Nephron progenitor cell (in vitro differentiated cells): ENCODE data around the gene NBAS.

Experiments
- DNase-seq: peaks from one replicate; pipeline ENCODE4 v3.0.0; 2021
- H3K27ac Mint-ChIP-seq: 2 replicates; pipeline ENCODE4 v1.8.0; 2021; ENCODE audit warnings: mild to moderate bottlenecking, moderate library complexity, mixed read lengths
- H3K27me3 Mint-ChIP-seq: 2 replicates; pipeline ENCODE4 v1.8.0; 2021; ENCODE audit warnings: mild to moderate bottlenecking, low read depth, mixed read lengths; ENCODE audit not compliant: poor library complexity
- H3K36me3 Mint-ChIP-seq: 2 replicates; pipeline ENCODE4 v1.8.0; 2021; ENCODE audit warnings: low read depth, mixed read lengths
- H3K4me1 Mint-ChIP-seq: 2 replicates; pipeline ENCODE4 v1.8.0; 2021; ENCODE audit warnings: mixed read lengths
- H3K4me3 Mint-ChIP-seq: 2 replicates; pipeline ENCODE4 v1.8.0; 2021; ENCODE audit warnings: mild to moderate bottlenecking, moderate library complexity, mixed read lengths
- H3K9me3 Mint-ChIP-seq: 2 replicates; pipeline ENCODE4 v1.8.0; 2021; ENCODE audit warnings: mild to moderate bottlenecking, moderate library complexity, mixed read lengths
- TF ChIP-seq, protein P1 (sequence below): fragments of 200-600 bp; sonication (generic); IDR thresholded peaks from 2 replicates; pipeline ENCODE4 v1.5.0; 2021; ENCODE audit warnings: antibody characterized with exemption

NBAS gene

DNA sequence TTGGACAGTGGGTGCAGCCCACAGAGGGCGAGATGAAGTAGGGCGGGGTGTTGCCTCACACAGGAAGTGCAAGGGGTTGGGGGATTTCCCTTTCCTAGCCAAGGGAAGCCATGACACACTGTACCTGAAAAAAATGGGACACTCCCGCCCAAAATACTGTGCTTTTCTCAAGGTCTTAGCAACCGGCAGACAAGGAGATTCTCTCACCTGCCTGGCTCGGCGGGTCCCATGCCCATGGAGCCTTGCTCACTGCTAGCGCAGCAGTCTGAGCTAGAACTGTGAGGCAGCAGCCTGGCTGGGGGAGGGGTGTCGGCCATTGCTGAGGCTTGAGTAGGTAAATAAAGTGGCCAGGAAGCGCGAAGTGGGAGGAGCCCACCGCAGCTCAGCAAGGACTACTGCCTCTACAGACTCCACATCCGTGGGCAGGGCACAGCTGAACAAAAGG lies 244.7 kb downstream of the NBAS start:
- Mint-ChIP-seq H3K36me3 (peaks cover 88% of the 10 kb centered on the region), H3K4me3 (no peak overlapping the region), H3K4me1 (peaks cover 17% of the 10 kb centered on the region), H3K9me3 (peaks cover 47% of the 10 kb centered on the region), H3K27ac (peak overlapping the region; percentile 80), H3K27me3 (peaks cover 3% of the 10 kb centered on the region)
- TF ChIP-seq, protein P1, sequence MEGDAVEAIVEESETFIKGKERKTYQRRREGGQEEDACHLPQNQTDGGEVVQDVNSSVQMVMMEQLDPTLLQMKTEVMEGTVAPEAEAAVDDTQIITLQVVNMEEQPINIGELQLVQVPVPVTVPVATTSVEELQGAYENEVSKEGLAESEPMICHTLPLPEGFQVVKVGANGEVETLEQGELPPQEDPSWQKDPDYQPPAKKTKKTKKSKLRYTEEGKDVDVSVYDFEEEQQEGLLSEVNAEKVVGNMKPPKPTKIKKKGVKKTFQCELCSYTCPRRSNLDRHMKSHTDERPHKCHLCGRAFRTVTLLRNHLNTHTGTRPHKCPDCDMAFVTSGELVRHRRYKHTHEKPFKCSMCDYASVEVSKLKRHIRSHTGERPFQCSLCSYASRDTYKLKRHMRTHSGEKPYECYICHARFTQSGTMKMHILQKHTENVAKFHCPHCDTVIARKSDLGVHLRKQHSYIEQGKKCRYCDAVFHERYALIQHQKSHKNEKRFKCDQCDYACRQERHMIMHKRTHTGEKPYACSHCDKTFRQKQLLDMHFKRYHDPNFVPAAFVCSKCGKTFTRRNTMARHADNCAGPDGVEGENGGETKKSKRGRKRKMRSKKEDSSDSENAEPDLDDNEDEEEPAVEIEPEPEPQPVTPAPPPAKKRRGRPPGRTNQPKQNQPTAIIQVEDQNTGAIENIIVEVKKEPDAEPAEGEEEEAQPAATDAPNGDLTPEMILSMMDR = no peak
- peak; percentile 4 for DNase-seq

DNA sequence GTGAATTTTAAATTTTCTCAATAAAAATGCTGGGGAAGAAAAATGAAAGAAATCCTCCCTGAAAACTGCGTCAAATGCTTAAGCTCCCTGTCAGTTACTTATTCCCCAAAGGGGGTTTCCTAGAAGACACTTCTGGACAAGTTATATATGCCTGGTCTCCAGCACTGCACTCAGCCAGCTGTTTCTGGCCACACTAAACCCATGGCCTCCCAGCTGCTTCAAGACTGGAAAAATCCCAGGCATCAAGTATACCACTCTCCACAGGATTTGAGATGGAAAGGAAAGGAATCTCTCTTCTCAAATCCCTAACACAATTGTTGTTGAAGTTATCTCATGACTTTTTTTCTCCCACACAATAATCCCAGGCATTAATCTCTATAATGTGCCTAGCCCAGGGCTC lies 245.7 kb downstream of the NBAS start:
- peaks cover 88% of the 10 kb centered on the region for H3K36me3 Mint-ChIP-seq
- H3K4me1 Mint-ChIP-seq = peaks cover 22% of the 10 kb centered on the region
- no peak overlapping the region for H3K4me3 Mint-ChIP-seq
- peaks cover 3% of the 10 kb centered on the region for H3K27me3 Mint-ChIP-seq
- TF ChIP-seq, protein P1 = no peak
- H3K9me3 Mint-ChIP-seq = peaks cover 37% of the 10 kb centered on the region
- DNase-seq = no peak
- H3K27ac Mint-ChIP-seq = no peak overlapping the region

DNA sequence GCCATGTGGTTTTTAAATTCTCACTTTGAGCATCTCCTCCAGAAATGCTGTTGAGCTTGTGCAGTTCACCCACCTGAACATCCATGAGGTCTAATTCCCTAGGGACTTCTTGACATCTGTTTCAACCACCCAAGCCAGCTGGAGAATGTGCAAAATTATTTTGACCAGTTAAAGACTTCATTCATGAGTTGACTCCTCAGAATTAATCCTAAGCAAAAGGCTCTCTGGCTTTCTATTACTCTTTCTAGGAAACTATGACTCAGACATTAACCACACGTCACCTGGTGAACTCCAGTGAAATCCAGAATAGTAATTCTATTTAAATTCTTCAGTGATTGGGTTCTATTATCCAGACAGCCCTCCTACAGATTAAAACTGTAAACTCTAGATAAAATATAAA lies 247.5 kb downstream of the NBAS start:
- Mint-ChIP-seq H3K9me3 (peaks cover 19% of the 10 kb centered on the region), H3K36me3 (peaks cover 71% of the 10 kb centered on the region), H3K4me3 (no peak overlapping the region), H3K4me1 (peaks cover 27% of the 10 kb centered on the region), H3K27me3 (peaks cover 3% of the 10 kb centered on the region), H3K27ac (no peak overlapping the region)
- no peak for DNase-seq
- TF ChIP-seq, protein P1 = no peak

DNA sequence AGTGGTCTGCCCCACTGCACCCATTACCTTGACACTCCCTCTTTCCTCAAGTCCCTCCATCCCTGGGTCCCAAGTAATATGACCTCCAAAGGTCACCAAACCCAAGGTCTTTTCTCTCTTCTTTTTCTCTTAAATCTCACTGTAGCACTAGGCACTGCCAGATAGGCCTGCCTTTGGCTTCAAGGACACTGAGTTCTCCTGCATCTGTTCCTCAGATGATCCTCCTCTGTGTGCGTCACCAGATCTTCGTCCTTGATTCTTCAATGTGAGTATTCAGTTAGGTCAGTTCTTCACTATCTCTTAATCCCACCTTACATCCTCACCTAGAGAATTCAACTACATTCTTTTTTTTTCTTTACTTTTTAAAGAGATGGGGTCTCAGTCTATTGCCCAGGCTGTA lies 249.2 kb downstream of the NBAS start:
- Mint-ChIP-seq H3K9me3 (peaks cover 2% of the 10 kb centered on the region), H3K27me3 (no peaks in the 10 kb centered on the region), H3K4me3 (no peak overlapping the region), H3K27ac (peak overlapping the region; percentile 57), H3K36me3 (peaks cover 65% of the 10 kb centered on the region), H3K4me1 (peaks cover 24% of the 10 kb centered on the region)
- TF ChIP-seq, protein P1 = no peak
- DNase-seq = no peak

DNA sequence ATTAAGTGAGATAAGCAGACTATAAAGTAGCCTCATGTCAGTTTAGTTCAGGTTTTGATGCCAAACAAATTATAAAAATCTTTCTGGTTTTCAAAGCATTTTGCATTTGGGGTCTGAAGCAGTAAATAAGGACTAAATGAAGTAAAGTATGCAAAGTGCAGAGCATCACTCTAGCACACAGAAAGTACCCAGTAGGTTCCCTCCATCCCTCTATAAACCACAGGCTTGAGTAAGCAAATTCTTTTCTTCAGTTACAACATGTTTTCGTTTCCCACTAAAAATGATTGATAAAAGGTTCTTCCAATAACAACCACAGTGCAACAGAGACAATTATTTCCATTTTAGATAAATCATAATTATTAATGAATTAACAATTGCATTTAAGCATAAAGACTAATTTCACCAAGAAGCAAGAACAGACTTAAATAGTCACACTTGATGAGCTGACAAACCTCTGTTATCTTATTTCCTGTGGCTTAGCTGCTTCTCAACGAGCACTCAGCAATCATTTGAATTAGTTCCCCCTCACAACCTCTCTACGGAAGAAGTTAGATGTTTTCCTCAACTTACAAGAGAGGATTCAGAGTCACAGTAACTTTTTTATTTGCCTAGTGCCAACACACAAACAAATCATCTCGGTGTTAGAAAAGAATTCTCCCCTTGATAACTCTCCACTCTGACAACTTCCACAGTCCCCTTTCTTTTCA lies 249.8 kb downstream of the NBAS start:
- DNase-seq = no peak
- peak overlapping the region; percentile 57 for H3K27ac Mint-ChIP-seq
- TF ChIP-seq, protein P1 = no peak
- H3K4me1 Mint-ChIP-seq = peaks cover 18% of the 10 kb centered on the region
- no peaks in the 10 kb centered on the region for H3K9me3 Mint-ChIP-seq
- H3K27me3 Mint-ChIP-seq = no peaks in the 10 kb centered on the region
- no peak overlapping the region for H3K4me3 Mint-ChIP-seq
- H3K36me3 Mint-ChIP-seq = peaks cover 65% of the 10 kb centered on the region

DNA sequence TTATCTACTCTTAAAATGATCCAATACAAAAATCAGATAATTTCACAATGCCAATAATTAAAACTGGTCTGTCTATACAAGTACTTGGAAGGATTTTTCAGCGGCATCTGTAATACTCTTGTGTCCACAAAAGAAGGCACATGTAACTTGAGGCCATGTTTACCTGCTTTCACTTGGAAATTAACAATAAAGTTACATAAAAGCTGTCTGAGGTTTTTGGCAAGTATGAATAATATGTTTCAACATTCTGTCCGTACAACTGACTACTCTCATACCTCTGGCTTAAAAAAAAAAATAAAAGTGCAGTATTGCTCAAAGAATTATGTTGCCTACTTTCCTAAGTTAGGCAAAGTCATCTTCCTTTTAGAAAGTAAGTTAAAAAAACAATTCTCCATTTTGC lies 253.6 kb downstream of the NBAS start:
- peaks cover 15% of the 10 kb centered on the region for H3K4me1 Mint-ChIP-seq
- no peaks in the 10 kb centered on the region for H3K27me3 Mint-ChIP-seq
- H3K36me3 Mint-ChIP-seq = peaks cover 75% of the 10 kb centered on the region
- TF ChIP-seq, protein P1 = no peak
- H3K9me3 Mint-ChIP-seq = peaks cover 9% of the 10 kb centered on the region
- H3K4me3 Mint-ChIP-seq = no peak overlapping the region
- DNase-seq = no peak
- no peak overlapping the region for H3K27ac Mint-ChIP-seq
